ENCODE results near the gene SERPING1.

DNA sequence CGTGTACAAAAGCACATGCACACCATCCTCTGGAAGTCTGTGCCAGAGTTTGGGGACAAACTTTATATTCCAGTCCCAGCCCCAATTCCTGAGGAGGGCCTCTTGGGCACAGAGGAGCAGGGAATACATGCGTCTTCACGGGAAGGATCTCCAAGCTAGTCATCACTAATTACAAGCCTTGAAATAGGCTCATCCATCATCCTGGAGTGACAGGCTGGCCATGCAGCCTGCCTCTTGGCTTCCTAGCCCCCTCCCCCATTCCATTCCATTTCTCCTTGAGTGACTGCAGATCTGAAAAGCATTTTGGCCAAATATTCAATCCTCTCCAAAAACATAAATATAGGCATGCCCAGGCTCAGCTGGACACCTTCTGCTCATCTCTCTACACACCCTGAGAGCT is 24.8 kb downstream of the SERPING1 start:
- TF ChIP-seq, protein P1, sequence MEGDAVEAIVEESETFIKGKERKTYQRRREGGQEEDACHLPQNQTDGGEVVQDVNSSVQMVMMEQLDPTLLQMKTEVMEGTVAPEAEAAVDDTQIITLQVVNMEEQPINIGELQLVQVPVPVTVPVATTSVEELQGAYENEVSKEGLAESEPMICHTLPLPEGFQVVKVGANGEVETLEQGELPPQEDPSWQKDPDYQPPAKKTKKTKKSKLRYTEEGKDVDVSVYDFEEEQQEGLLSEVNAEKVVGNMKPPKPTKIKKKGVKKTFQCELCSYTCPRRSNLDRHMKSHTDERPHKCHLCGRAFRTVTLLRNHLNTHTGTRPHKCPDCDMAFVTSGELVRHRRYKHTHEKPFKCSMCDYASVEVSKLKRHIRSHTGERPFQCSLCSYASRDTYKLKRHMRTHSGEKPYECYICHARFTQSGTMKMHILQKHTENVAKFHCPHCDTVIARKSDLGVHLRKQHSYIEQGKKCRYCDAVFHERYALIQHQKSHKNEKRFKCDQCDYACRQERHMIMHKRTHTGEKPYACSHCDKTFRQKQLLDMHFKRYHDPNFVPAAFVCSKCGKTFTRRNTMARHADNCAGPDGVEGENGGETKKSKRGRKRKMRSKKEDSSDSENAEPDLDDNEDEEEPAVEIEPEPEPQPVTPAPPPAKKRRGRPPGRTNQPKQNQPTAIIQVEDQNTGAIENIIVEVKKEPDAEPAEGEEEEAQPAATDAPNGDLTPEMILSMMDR (IDR thresholded peaks at IDR 0.05 in 4 of 5, conservative IDR thresholded peaks at IDR 0.05 in 1 of 5), result no peak
- no peak for TF ChIP-seq POLR2A (IDR thresholded peaks at IDR 0.05)
